H1 (cell line): ENCODE data around the gene SPACA7. TPM values are rescaled to one million over a fixed set of nuclear protein-coding genes. Genes with fewer than 3 reads are reported as not detected.

ENCODE experiments used
- CTCF ChIA-PET: fragments of 300-600 bp; sonication (Branson Sonifier 250); formaldehyde crosslinking; loops from one replicate; lab custom pipeline; 2021; ENCODE audit not compliant: partially characterized antibody; lab: Charles Lee
- POLR2A ChIA-PET: fragments of 300-600 bp; sonication (Branson Sonifier 250); formaldehyde crosslinking; loops from one replicate; lab custom pipeline; 2021; ENCODE audit warnings: inconsistent platforms; ENCODE audit not compliant: partially characterized antibody; lab: Charles Lee
- DNase-seq, 2 experiments: peaks; one replicate each; pipeline versions ENCODE4 v3.0.0 to v3.0.0-alpha.2; 2010 to 2022; ENCODE audit warnings: low spot score in 2 of 2, low read depth in 1 of 2, mixed read lengths in 1 of 2
- FAIRE-seq: peaks from 2 replicates; lab custom pipeline; 2011; peaks lifted over from hg19 to GRCh38; lab: Jason Lieb, UNC
- H2AFZ ChIP-seq: 2 replicates; pipeline ENCODE4 v1.8.1; 2012; ENCODE audit warnings: low read length, inconsistent platforms
- H2AK5ac ChIP-seq: 2 replicates; pipeline ENCODE4 v1.6.1; 2013; ENCODE audit warnings: low read depth, low read length
- H2BK120ac ChIP-seq: replicated peaks from 2 replicates; pipeline ENCODE3; 2013; ENCODE audit warnings: low read depth, low read length, inconsistent platforms
- H2BK12ac ChIP-seq: 2 replicates; pipeline ENCODE4 v1.6.1; 2013; ENCODE audit warnings: low read depth, low read length
- H2BK15ac ChIP-seq: 2 replicates; pipeline ENCODE4 v1.6.1; 2013; ENCODE audit warnings: low read length
- H2BK20ac ChIP-seq: 2 replicates; pipeline ENCODE4 v1.6.1; 2013; ENCODE audit warnings: low read length
- H2BK5ac ChIP-seq: 2 replicates; pipeline ENCODE4 v1.6.1; 2013; ENCODE audit warnings: low read depth, low read length
- H3K14ac ChIP-seq: 2 replicates; pipeline ENCODE4 v1.6.1; 2013; ENCODE audit warnings: inconsistent platforms; ENCODE audit not compliant: insufficient read length
- H3K18ac ChIP-seq: 2 replicates; pipeline ENCODE4 v1.6.1; 2013; ENCODE audit warnings: low read length; ENCODE audit errors: extremely low read depth
- H3K23ac ChIP-seq: 2 replicates; pipeline ENCODE4 v1.6.1; 2013; ENCODE audit warnings: inconsistent platforms; ENCODE audit not compliant: insufficient read length
- H3K23me2 ChIP-seq: 2 replicates; pipeline ENCODE4 v1.6.1; 2013; ENCODE audit warnings: low read depth, low read length
- H3K27ac ChIP-seq: 2 replicates; pipeline ENCODE4 v1.6.1; 2011; ENCODE audit warnings: low read depth, low read length, inconsistent platforms
- H3K27me3 ChIP-seq, 4 experiments: replicated peaks in 1 of 4; 1 replicate in 1 of 4; 2 replicates in 3 of 4; pipeline versions ENCODE4 v1.6.1 to v1.8.1; 2011 to 2013; ENCODE audit warnings: low read length in 3 of 4, mild to moderate bottlenecking in 3 of 4, inconsistent platforms in 2 of 4, mixed read lengths in 2 of 4, moderate library complexity in 1 of 4; ENCODE audit not compliant: control insufficient read depth in 3 of 4, insufficient read depth in 3 of 4; ENCODE audit errors: extremely low read depth in 1 of 4
- H3K36me3 ChIP-seq, 4 experiments: 2 replicates each; pipeline versions ENCODE4 v1.6.1 to v1.8.1; 2011 to 2013; ENCODE audit warnings: mild to moderate bottlenecking in 4 of 4, low read length in 3 of 4, moderate library complexity in 2 of 4, control low read depth in 1 of 4, inconsistent platforms in 1 of 4; ENCODE audit not compliant: insufficient read depth in 4 of 4, control insufficient read depth in 2 of 4
- H3K4ac ChIP-seq: replicated peaks from 2 replicates; pipeline ENCODE3; 2013; ENCODE audit warnings: low read length, low read depth, mixed read lengths, inconsistent platforms; ENCODE audit not compliant: insufficient read length
- H3K4me1 ChIP-seq, 4 experiments: replicated peaks in 1 of 4; 1 replicate in 1 of 4; 2 replicates in 3 of 4; pipeline versions ENCODE4 v1.6.1 to v1.8.1; 2011 to 2013; ENCODE audit warnings: low read length in 3 of 4, inconsistent platforms in 2 of 4, mixed read lengths in 1 of 4; ENCODE audit not compliant: insufficient read depth in 4 of 4, control insufficient read depth in 3 of 4
- H3K4me2 ChIP-seq, 2 experiments: 2 replicates each; pipeline versions ENCODE4 v1.6.1 to v1.8.1; 2011 to 2013; ENCODE audit warnings: low read depth in 2 of 2, low read length in 2 of 2, control low read depth in 1 of 2, inconsistent platforms in 1 of 2, mild to moderate bottlenecking in 1 of 2; ENCODE audit not compliant: insufficient read depth in 1 of 2
- H3K4me3 ChIP-seq, 4 experiments: fragments of 200-600, 300-600 bp in 1 of 4; sonication (generic), shearing (Covaris generic), sonication (Bioruptor Twin) in 1 of 4; 2 replicates each; pipeline versions ENCODE4 v1.5.1 to v1.8.1; 2011 to 2016; ENCODE audit warnings: low read length in 4 of 4, low read depth in 3 of 4, control low read depth in 2 of 4, inconsistent platforms in 2 of 4, mild to moderate bottlenecking in 2 of 4, mixed read lengths in 1 of 4, moderate library complexity in 1 of 4; ENCODE audit not compliant: insufficient read depth in 2 of 4; ENCODE audit errors: extremely low read depth in 1 of 4
- H3K56ac ChIP-seq: replicated peaks from 2 replicates; pipeline ENCODE3; 2013; ENCODE audit warnings: low read depth, mild to moderate bottlenecking, mixed read lengths, low read length, inconsistent platforms; ENCODE audit not compliant: insufficient read length
- H3K79me1 ChIP-seq: 2 replicates; pipeline ENCODE4 v1.6.1; 2013; ENCODE audit warnings: low read depth, low read length, control low read depth
- H3K79me2 ChIP-seq, 2 experiments: 2 replicates each; pipeline versions ENCODE4 v1.6.1 to v1.8.1; 2012 to 2013; ENCODE audit warnings: low read length in 2 of 2, mild to moderate bottlenecking in 2 of 2, inconsistent platforms in 1 of 2; ENCODE audit not compliant: insufficient read depth in 2 of 2, control insufficient read depth in 1 of 2
- H3K9ac ChIP-seq, 4 experiments: replicated peaks in 1 of 4; 1 replicate in 1 of 4; 2 replicates in 3 of 4; pipeline versions ENCODE4 v1.6.1 to v1.8.1; 2011 to 2013; ENCODE audit warnings: low read depth in 3 of 4, low read length in 3 of 4, control low read depth in 2 of 4, mild to moderate bottlenecking in 2 of 4, moderate library complexity in 2 of 4, inconsistent platforms in 1 of 4; ENCODE audit errors: extremely low read depth in 1 of 4
- H3K9me3 ChIP-seq, 2 experiments: 2 replicates each; pipeline versions ENCODE4 v1.6.1 to v1.8.1; 2012 to 2013; ENCODE audit warnings: mild to moderate bottlenecking in 2 of 2, moderate library complexity in 2 of 2, control low read depth in 1 of 2, inconsistent platforms in 1 of 2, low read depth in 1 of 2, low read length in 1 of 2, mixed read lengths in 1 of 2; ENCODE audit not compliant: insufficient read depth in 2 of 2
- H4K20me1 ChIP-seq, 2 experiments: replicated peaks in 1 of 2; 2 replicates each; pipeline versions ENCODE3 to v1.8.1; 2011 to 2013; ENCODE audit warnings: inconsistent platforms in 2 of 2, low read length in 2 of 2, mild to moderate bottlenecking in 1 of 2; ENCODE audit not compliant: insufficient read depth in 2 of 2, control insufficient read depth in 1 of 2
- H4K5ac ChIP-seq: 2 replicates; pipeline ENCODE4 v1.6.1; 2013; ENCODE audit warnings: low read length, low read depth, mixed read lengths, inconsistent platforms; ENCODE audit not compliant: insufficient read length
- H4K8ac ChIP-seq: 2 replicates; pipeline ENCODE4 v1.8.0; 2013; ENCODE audit warnings: mild to moderate bottlenecking, moderate library complexity, low read length, inconsistent platforms; ENCODE audit not compliant: insufficient read depth; ENCODE audit errors: extremely low read depth
- H4K91ac ChIP-seq: replicated peaks from 2 replicates; pipeline ENCODE3; 2013; ENCODE audit warnings: low read length, mixed read lengths, inconsistent platforms; ENCODE audit not compliant: insufficient read length
- BRCA1 ChIP-seq: IDR thresholded peaks from 2 replicates; pipeline ENCODE4 v1.6.1; 2012; ENCODE audit warnings: low read depth, low read length, improper control_type of control experiment
- CBX8 ChIP-seq: fragments of 300-800, 300-1000 bp; sonication (generic); IDR thresholded peaks from 2 replicates; pipeline ENCODE4 v1.7.1; 2016; ENCODE audit warnings: low read depth, low read length, borderline replicate concordance
- EP300 ChIP-seq, 2 experiments: IDR thresholded peaks; 1 replicate in 1 of 2; 2 replicates in 1 of 2; pipeline ENCODE4 v1.6.1; 2011 to 2012; ENCODE audit warnings: low read depth in 2 of 2, low read length in 2 of 2, mild to moderate bottlenecking in 2 of 2, borderline replicate concordance in 1 of 2, inconsistent platforms in 1 of 2, moderate library complexity in 1 of 2
- HDAC6 ChIP-seq: IDR thresholded peaks from one replicate; pipeline ENCODE4 v1.7.1; 2012; ENCODE audit warnings: low read depth, mild to moderate bottlenecking, inconsistent platforms, low read length, moderate library complexity
- NANOG ChIP-seq: IDR thresholded peaks from 2 replicates; pipeline ENCODE4 v1.6.1; 2011; ENCODE audit warnings: low read length, low read depth, mild to moderate bottlenecking, inconsistent platforms; ENCODE audit not compliant: insufficient read depth, poor library complexity, severe bottlenecking
- RAD21 ChIP-seq, 2 experiments: IDR thresholded peaks in 1 of 2; conservative IDR thresholded peaks in 1 of 2; 2 replicates each; pipeline ENCODE4 v1.6.1; 2011; ENCODE audit warnings: low read depth in 2 of 2, low read length in 2 of 2, improper control_type of control experiment in 1 of 2, inconsistent platforms in 1 of 2, mild to moderate bottlenecking in 1 of 2, moderate library complexity in 1 of 2
- SUZ12 ChIP-seq: fragments of 200-600 bp; sonication (generic); IDR thresholded peaks from 2 replicates; pipeline ENCODE4 v1.6.1; 2012; ENCODE audit warnings: mild to moderate bottlenecking, inconsistent platforms, low read length, moderate library complexity, mixed read lengths
- WGBS, 2 experiments: shearing (Covaris generic) in 1 of 2; methylation state at CpG; one replicate each; pipeline versions ENCODE4 v1.1.6 to v1.1.7; 2013 to 2015; ENCODE audit warnings: low lambda C conversion rate in 2 of 2, mixed read lengths in 2 of 2, inconsistent platforms in 1 of 2, low coverage in 1 of 2, missing lambda C conversion rate in 1 of 2; ENCODE audit not compliant: insufficient replicate concordance in 2 of 2, insufficient coverage in 1 of 2, insufficient read length in 1 of 2; ENCODE audit errors: extremely low coverage in 1 of 2, missing lambda C conversion rate in 1 of 2; 5-methylcytosine and 5-hydroxymethylcytosine counted together
- polyA plus RNA-seq, 7 experiments: library from polyadenylated mRNA; depleted of rRNA in 3 of 7; stranded (reverse) in 5 of 7; unstranded in 2 of 7; fragments of >200 nt in 5 of 7; fragments of 200-250 nt in 2 of 7; gene quantifications; 1 replicate in 5 of 7; 2 replicates in 1 of 7; 4 replicates in 1 of 7; pipeline versions ENCODE4 v1.2.1 to v1.2.3, GENCODE V29; 2011 to 2013; ENCODE audit warnings: missing spikeins in 2 of 7, mixed read lengths in 2 of 7
- total RNA-seq: library from RNA; stranded (reverse); fragmentation: NEBNext Ultra II Directional; extraction: Animal tissue kit (Norgen Biotek cat#: 25700); gene quantifications from 2 replicates; pipeline ENCODE4 v1.2.1, GENCODE V29; 2021

SPACA7 gene
- total and polyA plus RNA-seq, 2 of the 8 experiments (the other 6 are each of a cell fraction or from before 2014, with no cell fraction given) = not detected

DNA sequence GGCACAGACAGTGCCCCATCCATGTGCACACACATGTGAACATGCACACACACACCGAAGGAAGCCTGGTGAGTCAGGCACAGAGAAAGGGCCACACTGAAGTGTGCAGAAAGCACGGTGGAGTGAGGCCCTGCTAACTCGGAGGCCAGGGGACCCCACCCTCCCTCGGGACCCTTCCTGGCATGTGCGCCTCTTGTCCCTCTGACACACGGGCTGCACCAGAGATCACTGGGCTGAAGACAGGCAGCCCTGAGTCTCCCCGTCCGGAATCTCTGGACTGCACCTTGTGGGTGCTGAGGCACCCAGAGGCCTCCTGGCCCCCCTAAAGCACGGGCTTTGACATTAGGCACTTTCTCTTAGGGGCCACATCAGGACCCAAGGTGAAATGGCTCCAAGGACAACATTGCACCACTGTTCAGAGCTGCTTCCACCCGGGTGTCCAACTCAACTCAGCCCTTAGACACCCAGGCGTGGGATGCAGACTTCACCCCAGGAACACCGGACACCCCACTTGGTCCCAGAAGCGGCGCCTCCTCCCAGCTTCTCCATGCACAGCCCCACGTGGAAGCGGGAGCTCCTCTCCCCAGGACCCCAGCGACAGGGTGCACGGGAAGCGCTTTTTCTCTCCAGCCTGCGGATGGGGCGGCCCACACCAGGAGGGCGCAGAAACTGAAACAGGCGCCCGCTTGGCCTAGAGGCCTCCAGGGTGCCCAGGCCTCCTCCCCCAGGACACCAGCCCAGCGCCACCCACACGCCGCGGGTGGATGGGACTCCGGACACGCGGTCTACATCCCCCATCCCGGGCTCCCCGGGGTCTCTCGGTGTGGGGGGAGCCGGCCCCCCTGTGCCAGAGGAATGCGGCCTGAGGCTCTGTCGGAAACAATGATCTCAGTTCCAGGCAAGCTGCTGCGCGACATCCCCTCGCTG, 90.2 kb downstream of the SPACA7 start:
- WGBS, 2 experiments = 90% methylated on average over 39 of the region's 40 CpGs; no CpG with 5 or more reads in 1 of the 2 experiments
- DNase-seq (peak in 1 of 2 experiments; percentile 39), FAIRE-seq (no peak)
- CTCF ChIA-PET = interaction anchor here (1.5 to 1.7 kb wide), 2 partner anchors 23 to 44 kb away, joined by 3 to 4 read pairs; no protein-coding TSS in a partner anchor
- Histone ChIP-seq H3K56ac (no peak overlapping the region), H2BK15ac (no peak overlapping the region), H2AFZ (no peak overlapping the region), H3K27me3 (no peaks in the 10 kb centered on the region), H3K4ac (no peak overlapping the region), H3K4me1 (no peaks in the 10 kb centered on the region; a peak in 1 of 7 replicates), H3K9ac (no peak overlapping the region), H3K79me2 (no peaks in the 10 kb centered on the region), H3K36me3 (no peaks in the 10 kb centered on the region), H3K23me2 (no peaks in the 10 kb centered on the region), H3K79me1 (no peaks in the 10 kb centered on the region), H3K9me3 (peaks cover 0 to 3% of the 10 kb centered on the region in 2 experiments; a peak in 1 of 4 replicates), H4K91ac (peak overlapping the region; percentile 65), H4K8ac (no peak overlapping the region), H2BK120ac (no peak overlapping the region), H2BK5ac (no peak overlapping the region), H3K4me3 (no peak overlapping the region), H2BK20ac (peak overlapping the region; percentile 90; the same call in 1 of the 2 replicates), H3K23ac (no peak overlapping the region), H3K18ac (no peak overlapping the region), H4K5ac (no peak overlapping the region), H3K4me2 (no peak overlapping the region), H3K27ac (no peak overlapping the region), H4K20me1 (no peaks in the 10 kb centered on the region), H3K14ac (no peak overlapping the region), H2AK5ac (no peak overlapping the region), H2BK12ac (no peak overlapping the region)
- POLR2A ChIA-PET = no interaction called here
- no peak for TF ChIP-seq NANOG
- TF ChIP-seq EP300 (IDR thresholded peaks at IDR 0.05; ENCODE audit: borderline replicate concordance in 1 of 2, low read depth in 2 of 2, low read length in 2 of 2) = no peak
- TF ChIP-seq SUZ12 = no peak
- no peak for TF ChIP-seq CBX8
- TF ChIP-seq BRCA1 = no peak
- TF ChIP-seq HDAC6 = no peak
- TF ChIP-seq RAD21 (IDR thresholded peaks at IDR 0.05 in 1 of 2, conservative IDR thresholded peaks at IDR 0.05 in 1 of 2; ENCODE audit: low read depth in 2 of 2, low read length in 2 of 2) = no peak
